VCaP (cell line): ENCODE results near the gene ZNF318.
A peak's percentile ranks its signal among the peaks of the same experiment; 100 is the strongest.
"Not testable (repeated sequence)": the region's sequence is repeated elsewhere in the genome, so short reads cannot be mapped to it uniquely, and the experiment has no call there.

ENCODE experiments used
- H3K27ac ChIP-seq: fragments of 450-650 bp; 2 replicates; pipeline ENCODE4 v1.5.1; 2017
- CTCF ChIP-seq: fragments of 450-650 bp; conservative IDR thresholded peaks from 2 replicates; pipeline ENCODE4 v1.5.1; 2017; ENCODE audit warnings: mild to moderate bottlenecking, moderate library complexity

Gene ZNF318

GRCh38 chr6:43361269-43361668 is 8.2 kb downstream of the ZNF318 start:
- 0 out of 2 replicates have a peak, but pooled peaks have one; percentile 22 for TF ChIP-seq CTCF
- H3K27ac ChIP-seq = no peak overlapping the region

- no peak overlapping the region for H3K27ac ChIP-seq
- no peak for TF ChIP-seq CTCF
Measured at GRCh38 chr6:43359831-43360230, 9.6 kb downstream of the ZNF318 start.

- H3K27ac ChIP-seq = no peak overlapping the region
- no peak for TF ChIP-seq CTCF
Measured at GRCh38 chr6:43359381-43359780, 10.1 kb downstream of the ZNF318 start.

- peak; percentile 68 for TF ChIP-seq CTCF
- H3K27ac ChIP-seq = no peak overlapping the region
Measured at GRCh38 chr6:43355862-43356590, 13.4 kb downstream of the ZNF318 start.

- not testable (repeated sequence) for H3K27ac ChIP-seq
Measured at GRCh38 chr6:43351951-43352350, 17.5 kb downstream of the ZNF318 start.

GRCh38 chr6:43347444-43347843 is 22.0 kb downstream of the ZNF318 start:
- no peak for TF ChIP-seq CTCF
- no peak overlapping the region for H3K27ac ChIP-seq

- TF ChIP-seq CTCF = no peak
- no peak overlapping the region for H3K27ac ChIP-seq
Measured at GRCh38 chr6:43347021-43347420, 22.4 kb downstream of the ZNF318 start.

- not testable (repeated sequence) for H3K27ac ChIP-seq
Measured at GRCh38 chr6:43346243-43346642, 23.2 kb downstream of the ZNF318 start.

- TF ChIP-seq CTCF = no peak
- no peak overlapping the region for H3K27ac ChIP-seq
Measured at GRCh38 chr6:43339168-43339567, 30.3 kb downstream of the ZNF318 start.
